A549 (cell line): ENCODE results near the gene DPP10. TPM values are rescaled to one million over a fixed set of nuclear protein-coding genes. Genes with fewer than 3 reads are reported as not detected.

ENCODE experiments used
- ATAC-seq, 2 experiments: fragments of 200-7000 bp in 1 of 2; fragments of >200 bp in 1 of 2; cut with Nextera tagmentation in 1 of 2; cut with Tn5 transposase in 1 of 2; 3 replicates each; pipeline versions ENCODE4 v1.8.0 to v1.9.1; 2018 to 2020; ENCODE audit warnings: mild to moderate bottlenecking in 1 of 2, moderate library complexity in 1 of 2
- CTCF ChIA-PET: fragments of 300-600 bp; sonication (Branson Sonifier 250); formaldehyde crosslinking; extraction: SDS; loops from one replicate; lab custom pipeline; 2021; ENCODE audit warnings: antibody characterized with exemption, inconsistent platforms; lab: Yijun Ruan, JAX
- POLR2A ChIA-PET: fragments of 350-600 bp; formaldehyde crosslinking; extraction: SDS; loops from one replicate; lab custom pipeline; 2021; ENCODE audit warnings: antibody characterized with exemption, inconsistent platforms; lab: Yijun Ruan, JAX
- DNase-seq, 2 experiments: peaks; one replicate each; pipeline versions ENCODE4 v3.0.0 to v3.0.0-alpha.2; 2011 to 2016; ENCODE audit warnings: low read depth in 1 of 2, low spot score in 1 of 2
- FAIRE-seq: peaks from 2 replicates; lab custom pipeline; 2011; peaks lifted over from hg19 to GRCh38; lab: Jason Lieb, UNC
- H3K27ac ChIP-seq, 2 experiments: fragments of >200 bp; sonication (Bioruptor Twin); formaldehyde crosslinking; 3 replicates each; pipeline ENCODE4 v1.5.1; 2016 to 2017
- H3K4me1 ChIP-seq: fragments of >200 bp; sonication (Bioruptor Twin); formaldehyde crosslinking; 3 replicates; pipeline ENCODE4 v1.6.1; 2016
- H3K4me2 ChIP-seq: fragments of >200 bp; sonication (Bioruptor Twin); formaldehyde crosslinking; 3 replicates; pipeline ENCODE4 v1.6.1; 2016
- H3K4me3 ChIP-seq: fragments of >200 bp; sonication (Bioruptor Twin); formaldehyde crosslinking; 3 replicates; pipeline ENCODE4 v1.5.1; 2016
- H3K9me3 ChIP-seq: fragments of >200 bp; sonication (Bioruptor Twin); formaldehyde crosslinking; 3 replicates; pipeline ENCODE4 v1.6.1; 2016
- BHLHE40 ChIP-seq: IDR thresholded peaks from 2 replicates; pipeline ENCODE4 v1.6.1; 2012; ENCODE audit warnings: low read depth, low read length, inconsistent platforms
- CBX2 ChIP-seq: fragments of 200-600 bp; sonication (generic); IDR thresholded peaks from 2 replicates; pipeline ENCODE4 v1.6.1; 2016; ENCODE audit warnings: low read depth, mild to moderate bottlenecking, borderline replicate concordance
- CHD2 ChIP-seq: fragments of 150-350 bp; IDR thresholded peaks from 2 replicates; pipeline ENCODE4 v1.6.1; 2014; ENCODE audit warnings: low read length; ENCODE audit not compliant: partially characterized antibody
- CHD4 ChIP-seq: fragments of 200-600 bp; sonication (generic); IDR thresholded peaks from 2 replicates; pipeline ENCODE4 v1.6.1; 2016; ENCODE audit warnings: antibody characterized with exemption, mild to moderate bottlenecking, borderline replicate concordance
- EHF ChIP-seq: fragments of 250-450 bp; sonication (Bioruptor Pico); IDR thresholded peaks from 2 replicates; pipeline ENCODE4 v1.5.0; 2020; ENCODE audit warnings: mild to moderate bottlenecking
- EP300 ChIP-seq, 2 experiments: fragments of >200 bp; sonication (Bioruptor Twin); formaldehyde crosslinking; IDR thresholded peaks; 2 replicates in 1 of 2; 3 replicates in 1 of 2; pipeline ENCODE4 v1.6.1; 2016 to 2017
- FOSL2 ChIP-seq, 2 experiments: fragments of 450-650 bp in 1 of 2; fragments of >200 bp in 1 of 2; sonication (Bioruptor Twin) in 1 of 2; formaldehyde crosslinking; IDR thresholded peaks; 2 replicates each; pipeline versions ENCODE4 v1.5.0 to v1.6.1; 2016 to 2020; ENCODE audit warnings: mild to moderate bottlenecking in 1 of 2, moderate library complexity in 1 of 2
- FOXS1 ChIP-seq: fragments of 250-450 bp; sonication (Bioruptor Pico); IDR thresholded peaks from 2 replicates; pipeline ENCODE4 v1.5.0; 2020; ENCODE audit warnings: mild to moderate bottlenecking, moderate library complexity
- JUN ChIP-seq, 2 experiments: fragments of >200 bp; sonication (Bioruptor Twin); formaldehyde crosslinking; IDR thresholded peaks; 2 replicates in 1 of 2; 3 replicates in 1 of 2; pipeline ENCODE4 v1.6.1; 2016 to 2017
- JUNB ChIP-seq: fragments of >200 bp; sonication (Bioruptor Twin); formaldehyde crosslinking; IDR thresholded peaks from 2 replicates; pipeline ENCODE4 v1.6.1; 2016
- KDM1A ChIP-seq: fragments of 200-600 bp; sonication (generic); IDR thresholded peaks from 2 replicates; pipeline ENCODE4 v1.6.1; 2016; ENCODE audit warnings: low read depth, mild to moderate bottlenecking
- MAFK ChIP-seq: fragments of 450-650 bp; IDR thresholded peaks from 2 replicates; pipeline ENCODE4 v1.6.1; 2014; ENCODE audit not compliant: partially characterized antibody
- MAZ ChIP-seq: fragments of 150-350 bp; IDR thresholded peaks from 2 replicates; pipeline ENCODE4 v1.6.1; 2014; ENCODE audit warnings: antibody characterized with exemption, low read depth, low read length, borderline replicate concordance
- NR3C1 ChIP-seq: fragments of >200 bp; sonication (Bioruptor Twin); formaldehyde crosslinking; IDR thresholded peaks from 3 replicates; pipeline ENCODE4 v1.6.1; 2017
- PHF8 ChIP-seq: fragments of 200-600 bp; sonication (generic); IDR thresholded peaks from 2 replicates; pipeline ENCODE4 v1.6.1; 2016; ENCODE audit warnings: low read depth, mild to moderate bottlenecking, antibody characterized with exemption, moderate library complexity, borderline replicate concordance
- POLR2AphosphoS2 ChIP-seq: conservative IDR thresholded peaks from 2 replicates; pipeline ENCODE4 v1.6.1; 2012; ENCODE audit warnings: low read length, improper control_type of control experiment, inconsistent platforms
- RFX5 ChIP-seq: fragments of 450-650 bp; IDR thresholded peaks from 2 replicates; pipeline ENCODE4 v1.7.1; 2014; ENCODE audit warnings: antibody characterized with exemption, mild to moderate bottlenecking, moderate library complexity
- RNF2 ChIP-seq: fragments of 200-600 bp; sonication (generic); IDR thresholded peaks from 2 replicates; pipeline ENCODE4 v1.6.1; 2016; ENCODE audit warnings: low read depth, mild to moderate bottlenecking, antibody characterized with exemption, moderate library complexity, borderline replicate concordance
- SMC3 ChIP-seq: fragments of >200 bp; sonication (Bioruptor Twin); formaldehyde crosslinking; IDR thresholded peaks from 3 replicates; pipeline ENCODE4 v1.6.1; 2018; ENCODE audit warnings: inconsistent platforms
- SREBF2 ChIP-seq: fragments of 450-650 bp; IDR thresholded peaks from 2 replicates; pipeline ENCODE4 v1.6.1; 2014; ENCODE audit warnings: mild to moderate bottlenecking, moderate library complexity
- TP53 ChIP-seq: fragments of 250-450 bp; sonication (Bioruptor Pico); IDR thresholded peaks from 2 replicates; pipeline ENCODE4 v1.5.0; 2021; ENCODE audit warnings: mild to moderate bottlenecking, moderate library complexity
- ZC3H11A ChIP-seq: fragments of 450-650 bp; IDR thresholded peaks from 2 replicates; pipeline ENCODE4 v1.6.1; 2014; ENCODE audit warnings: antibody characterized with exemption, mild to moderate bottlenecking
- ZNF302 ChIP-seq: fragments of 250-450 bp; sonication (Bioruptor Pico); IDR thresholded peaks from 2 replicates; pipeline ENCODE4 v1.9.0; 2021; ENCODE audit warnings: inconsistent platforms, mild to moderate bottlenecking, moderate library complexity
- ZSCAN20 ChIP-seq: fragments of 250-450 bp; sonication (Bioruptor Pico); IDR thresholded peaks from 2 replicates; pipeline ENCODE4 v1.8.0; 2022; ENCODE audit warnings: mild to moderate bottlenecking, moderate library complexity
- WGBS: methylation state at CpG from one replicate; pipeline ENCODE4 v1.1.6; 2017; ENCODE audit errors: missing lambda C conversion rate; 5-methylcytosine and 5-hydroxymethylcytosine counted together
- polyA plus RNA-seq, 4 experiments: library from polyadenylated mRNA; depleted of rRNA in 3 of 4; stranded (reverse); fragments of >200 nt; fragmentation: RNase III in 1 of 4; extraction: RNeasy Plus Mini Kit Qiagen cat#74134 plus additional on column Dnase treatment in 1 of 4; gene quantifications; 2 replicates in 3 of 4; 3 replicates in 1 of 4; pipeline ENCODE4 v1.2.3, GENCODE V29; 2011 to 2017
- TF ChIP-seq, protein P1 (sequence below): fragments of >200 bp; sonication (Bioruptor Twin); formaldehyde crosslinking; IDR thresholded peaks from 3 replicates; pipeline ENCODE4 v1.5.1; 2016
- TF ChIP-seq, protein P2 (sequence below): fragments of 250-450 bp; sonication (Bioruptor Pico); IDR thresholded peaks from 2 replicates; pipeline ENCODE4 v1.5.0; 2021; ENCODE audit warnings: mild to moderate bottlenecking, moderate library complexity, borderline replicate concordance
- TF ChIP-seq, protein P3 (sequence below): fragments of >200 bp; sonication (Bioruptor Twin); formaldehyde crosslinking; IDR thresholded peaks from 3 replicates; pipeline ENCODE4 v1.6.1; 2016
- TF ChIP-seq, protein P4 (sequence below): IDR thresholded peaks from 2 replicates; pipeline ENCODE4 v1.6.1; 2012

DPP10 gene
- polyA plus RNA-seq, 2 of the 4 experiments (the other 2 are of a cell fraction) = not detected

DNA sequence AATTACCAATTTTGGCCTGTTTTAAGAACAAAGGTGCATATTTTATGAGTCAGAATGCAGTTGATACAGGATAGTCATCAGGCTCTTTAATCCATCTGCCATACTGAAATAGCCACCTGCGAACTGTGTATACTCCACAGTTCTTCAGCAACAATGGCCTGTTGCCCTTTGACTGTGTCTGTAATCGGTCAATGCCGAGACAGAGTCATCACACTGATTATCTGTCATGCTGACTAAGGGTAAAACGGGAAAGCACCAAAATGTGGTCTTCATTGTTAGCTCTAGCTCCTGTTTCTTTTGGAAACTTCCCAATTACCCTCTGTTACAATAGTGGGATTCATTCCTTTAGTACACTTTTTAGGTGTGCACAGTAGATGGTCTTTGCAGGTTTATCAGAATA is 871.7 kb downstream of the DPP10 start:
- no peak for ATAC-seq
- CTCF ChIA-PET = no interaction called here

DNA sequence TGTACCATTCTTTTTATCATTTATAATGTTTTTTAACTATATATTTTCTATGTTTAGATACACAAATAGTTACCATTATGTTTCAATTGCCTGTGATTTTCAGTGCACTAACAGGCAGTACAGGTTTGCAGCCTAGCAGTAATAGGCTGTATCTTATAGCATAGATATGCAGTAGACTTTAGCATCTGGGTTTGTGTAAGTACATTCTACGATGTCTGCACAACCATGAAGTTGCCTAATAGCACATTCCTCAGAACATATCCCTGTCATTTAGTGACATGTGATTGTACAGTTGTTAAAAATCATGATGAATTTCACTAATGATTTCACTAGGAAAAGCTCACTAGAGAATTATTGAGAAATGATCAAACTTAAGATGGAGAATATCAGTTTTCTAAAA is 884.6 kb downstream of the DPP10 start:
- Histone ChIP-seq H3K9me3 (no peaks in the 10 kb centered on the region; the same call in 2 of the 3 replicates), H3K4me3 (no peak overlapping the region), H3K4me1 (no peaks in the 10 kb centered on the region), H3K27ac (no peak overlapping the region), H3K4me2 (no peak overlapping the region)
- ChIA-PET CTCF (no interaction called here), POLR2A (no interaction called here)
- no peak for TF ChIP-seq KDM1A
- no peak for TF ChIP-seq NR3C1
- TF ChIP-seq POLR2AphosphoS2 = no peak
- no peak for TF ChIP-seq TP53 (CRISPR knock-in tag)
- TF ChIP-seq ZC3H11A = no peak
- TF ChIP-seq RNF2 = no peak
- TF ChIP-seq SMC3 = no peak
- no peak for TF ChIP-seq PHF8
- TF ChIP-seq ZNF302 (CRISPR knock-in tag) = no peak
- no peak for TF ChIP-seq CBX2
- TF ChIP-seq, protein P1, sequence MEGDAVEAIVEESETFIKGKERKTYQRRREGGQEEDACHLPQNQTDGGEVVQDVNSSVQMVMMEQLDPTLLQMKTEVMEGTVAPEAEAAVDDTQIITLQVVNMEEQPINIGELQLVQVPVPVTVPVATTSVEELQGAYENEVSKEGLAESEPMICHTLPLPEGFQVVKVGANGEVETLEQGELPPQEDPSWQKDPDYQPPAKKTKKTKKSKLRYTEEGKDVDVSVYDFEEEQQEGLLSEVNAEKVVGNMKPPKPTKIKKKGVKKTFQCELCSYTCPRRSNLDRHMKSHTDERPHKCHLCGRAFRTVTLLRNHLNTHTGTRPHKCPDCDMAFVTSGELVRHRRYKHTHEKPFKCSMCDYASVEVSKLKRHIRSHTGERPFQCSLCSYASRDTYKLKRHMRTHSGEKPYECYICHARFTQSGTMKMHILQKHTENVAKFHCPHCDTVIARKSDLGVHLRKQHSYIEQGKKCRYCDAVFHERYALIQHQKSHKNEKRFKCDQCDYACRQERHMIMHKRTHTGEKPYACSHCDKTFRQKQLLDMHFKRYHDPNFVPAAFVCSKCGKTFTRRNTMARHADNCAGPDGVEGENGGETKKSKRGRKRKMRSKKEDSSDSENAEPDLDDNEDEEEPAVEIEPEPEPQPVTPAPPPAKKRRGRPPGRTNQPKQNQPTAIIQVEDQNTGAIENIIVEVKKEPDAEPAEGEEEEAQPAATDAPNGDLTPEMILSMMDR = no peak
- TF ChIP-seq RFX5 = no peak
- no peak for TF ChIP-seq CHD2
- no peak for TF ChIP-seq ZSCAN20 (CRISPR knock-in tag)
- TF ChIP-seq EP300 (IDR thresholded peaks at IDR 0.05) = no peak
- TF ChIP-seq JUN (IDR thresholded peaks at IDR 0.05) = no peak
- TF ChIP-seq, protein P2, sequence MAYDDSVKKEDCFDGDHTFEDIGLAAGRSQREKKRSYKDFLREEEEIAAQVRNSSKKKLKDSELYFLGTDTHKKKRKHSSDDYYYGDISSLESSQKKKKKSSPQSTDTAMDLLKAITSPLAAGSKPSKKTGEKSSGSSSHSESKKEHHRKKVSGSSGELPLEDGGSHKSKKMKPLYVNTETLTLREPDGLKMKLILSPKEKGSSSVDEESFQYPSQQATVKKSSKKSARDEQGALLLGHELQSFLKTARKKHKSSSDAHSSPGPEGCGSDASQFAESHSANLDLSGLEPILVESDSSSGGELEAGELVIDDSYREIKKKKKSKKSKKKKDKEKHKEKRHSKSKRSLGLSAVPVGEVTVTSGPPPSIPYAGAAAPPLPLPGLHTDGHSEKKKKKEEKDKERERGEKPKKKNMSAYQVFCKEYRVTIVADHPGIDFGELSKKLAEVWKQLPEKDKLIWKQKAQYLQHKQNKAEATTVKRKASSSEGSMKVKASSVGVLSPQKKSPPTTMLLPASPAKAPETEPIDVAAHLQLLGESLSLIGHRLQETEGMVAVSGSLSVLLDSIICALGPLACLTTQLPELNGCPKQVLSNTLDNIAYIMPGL (CRISPR knock-in tag) = no peak
- DNase-seq (no peak), ATAC-seq (no peak), FAIRE-seq (no peak)
- 0% methylated on average over 1 of the region's 1 CpG for WGBS

More for the DNA sequence above, 871.7 kb downstream of the DPP10 start:
- no peak overlapping the region for H3K4me3 ChIP-seq
- H3K9me3 ChIP-seq = no peaks in the 10 kb centered on the region; the same call in 2 of the 3 replicates
- H3K4me1 ChIP-seq = no peaks in the 10 kb centered on the region
- POLR2A ChIA-PET = no interaction called here
- FAIRE-seq (no peak), DNase-seq (no peak)
- TF ChIP-seq FOXS1 (no peak), MAFK (peak; percentile 16)
- 2% methylated on average over 4 of the region's 4 CpGs for WGBS
- H3K4me2 ChIP-seq = no peak overlapping the region
- H3K27ac ChIP-seq = no peak overlapping the region

DNA sequence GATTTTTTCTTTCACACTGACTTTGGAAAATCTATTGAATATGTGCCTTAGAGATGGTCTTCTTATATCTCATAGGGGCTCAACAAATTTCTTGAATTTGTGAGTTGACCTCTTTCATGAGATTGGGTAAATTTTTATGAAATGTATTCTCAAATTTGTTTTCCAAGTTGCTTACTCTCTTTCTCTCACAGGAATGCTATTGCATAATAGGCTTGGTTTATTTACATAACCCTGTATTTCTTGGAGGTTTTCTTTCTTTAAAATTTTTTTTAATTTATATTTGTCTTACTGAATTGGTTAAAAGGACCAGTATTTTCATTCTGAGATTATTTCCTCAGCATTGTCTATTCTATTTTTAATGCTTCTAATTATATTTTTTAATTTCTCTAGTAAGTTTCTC is 917.1 kb downstream of the DPP10 start:
- H3K4me2 ChIP-seq = no peak overlapping the region
- no peak for FAIRE-seq
- H3K27ac ChIP-seq = no peak overlapping the region
- peaks cover 2% of the 10 kb centered on the region; the same call in 1 of the 3 replicates for H3K9me3 ChIP-seq
- POLR2A ChIA-PET = no interaction called here
- H3K4me1 ChIP-seq = no peaks in the 10 kb centered on the region
- DNase-seq = no peak
- TF ChIP-seq, protein P3, sequence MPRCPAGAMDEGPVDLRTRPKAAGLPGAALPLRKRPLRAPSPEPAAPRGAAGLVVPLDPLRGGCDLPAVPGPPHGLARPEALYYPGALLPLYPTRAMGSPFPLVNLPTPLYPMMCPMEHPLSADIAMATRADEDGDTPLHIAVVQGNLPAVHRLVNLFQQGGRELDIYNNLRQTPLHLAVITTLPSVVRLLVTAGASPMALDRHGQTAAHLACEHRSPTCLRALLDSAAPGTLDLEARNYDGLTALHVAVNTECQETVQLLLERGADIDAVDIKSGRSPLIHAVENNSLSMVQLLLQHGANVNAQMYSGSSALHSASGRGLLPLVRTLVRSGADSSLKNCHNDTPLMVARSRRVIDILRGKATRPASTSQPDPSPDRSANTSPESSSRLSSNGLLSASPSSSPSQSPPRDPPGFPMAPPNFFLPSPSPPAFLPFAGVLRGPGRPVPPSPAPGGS = no peak
- no peak for TF ChIP-seq RFX5
- TF ChIP-seq CHD4 = no peak
- no peak for TF ChIP-seq BHLHE40
- TF ChIP-seq PHF8 = no peak
- TF ChIP-seq MAZ = no peak
- no peak for TF ChIP-seq ZSCAN20 (CRISPR knock-in tag)
- no peak for TF ChIP-seq SREBF2
- TF ChIP-seq, protein P4, sequence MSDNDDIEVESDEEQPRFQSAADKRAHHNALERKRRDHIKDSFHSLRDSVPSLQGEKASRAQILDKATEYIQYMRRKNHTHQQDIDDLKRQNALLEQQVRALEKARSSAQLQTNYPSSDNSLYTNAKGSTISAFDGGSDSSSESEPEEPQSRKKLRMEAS = no peak
- no peak for TF ChIP-seq FOSL2 (IDR thresholded peaks at IDR 0.05)
- TF ChIP-seq FOSL2 (CRISPR knock-in tag; IDR thresholded peaks at IDR 0.05) = no peak
- no peak for TF ChIP-seq JUNB
- TF ChIP-seq EHF = no peak
- ATAC-seq = no peak
- CTCF ChIA-PET = no interaction called here
- no peak overlapping the region for H3K4me3 ChIP-seq
